HG02840 (cell line): ENCODE data around the gene SERPING1.

Experiments used
- ATAC-seq: cut with Tn5 transposase; IDR thresholded peaks from one replicate; pipeline ENCODE4 v1.9.1; 2021; ENCODE audit warnings: mild to moderate bottlenecking, moderate library complexity, moderate number of reproducible peaks; ENCODE audit not compliant: unreplicated experiment, low FRiP score

The SERPING1 gene

DNA sequence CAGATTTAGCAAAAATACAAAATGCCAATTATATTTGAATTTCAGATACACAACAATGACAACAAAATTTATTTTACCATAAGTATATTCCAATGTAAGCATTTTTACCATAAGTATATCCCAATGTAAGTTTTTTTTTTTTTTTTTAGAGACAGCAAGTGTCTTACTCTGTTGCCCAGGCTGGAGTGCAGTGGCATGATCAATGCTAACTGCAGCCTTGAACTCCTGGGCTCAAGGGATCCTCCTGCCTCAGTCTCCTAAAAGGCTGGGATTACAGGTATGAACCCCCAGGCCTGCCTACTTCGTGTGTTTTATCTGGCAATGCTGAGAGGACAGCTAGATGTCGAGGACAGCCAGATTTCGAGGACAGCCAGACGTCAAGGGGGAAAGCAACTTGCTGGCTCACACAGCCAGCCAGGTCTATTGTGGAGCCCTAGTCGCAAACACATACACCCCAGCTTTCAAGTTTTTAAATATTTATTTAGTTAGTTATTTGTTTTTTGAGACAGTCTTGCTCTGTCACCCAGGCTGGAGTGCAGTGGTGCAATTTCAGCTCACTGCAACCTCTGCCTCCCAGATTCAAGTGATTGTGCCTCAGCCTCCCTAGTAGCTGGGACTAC is 1.1 kb upstream of the SERPING1 start:
- no peak for ATAC-seq

DNA sequence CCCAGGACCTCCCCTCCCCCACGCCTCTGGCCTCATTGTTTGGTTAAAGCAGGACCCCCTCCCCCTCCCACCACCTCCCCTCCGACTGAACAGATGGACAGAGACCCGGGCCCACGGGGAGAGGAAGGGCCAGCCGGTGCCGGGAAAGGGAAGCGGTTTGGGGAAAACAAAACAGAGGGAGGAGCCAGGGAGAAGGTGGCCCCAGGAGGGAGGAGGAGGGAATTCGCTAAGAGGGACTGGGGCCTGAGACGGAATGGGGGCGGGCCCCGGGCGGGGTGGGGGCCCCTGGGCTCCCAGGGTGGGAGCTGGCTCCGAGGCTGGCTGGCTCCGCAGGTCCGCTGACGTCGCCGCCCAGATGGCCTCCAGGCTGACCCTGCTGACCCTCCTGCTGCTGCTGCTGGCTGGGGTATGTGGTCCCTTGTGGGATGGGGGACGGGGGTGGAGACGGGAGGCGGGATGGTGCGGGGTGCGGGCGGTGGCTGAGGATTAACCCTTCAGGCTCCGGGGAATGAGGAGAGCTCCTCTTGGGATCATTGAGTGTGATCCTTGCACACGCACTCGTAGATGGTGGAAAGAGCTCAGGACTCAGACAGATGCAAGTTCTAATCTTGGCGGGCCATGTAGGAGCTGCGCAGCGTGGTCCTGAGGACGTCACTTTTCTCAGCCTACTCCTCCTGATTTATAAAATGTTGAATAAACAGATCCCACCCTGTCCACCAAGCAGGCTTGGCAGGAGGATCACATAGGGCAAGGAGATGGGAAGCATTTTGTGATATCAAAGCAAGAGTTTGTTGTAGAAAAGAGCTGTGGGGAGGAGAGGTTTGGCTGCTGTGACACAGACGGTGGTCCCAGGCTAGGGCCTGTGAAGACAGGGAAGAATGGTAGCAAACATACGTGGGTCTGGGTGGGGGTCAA is 688 bp downstream of the SERPING1 start:
- ATAC-seq = no peak

DNA sequence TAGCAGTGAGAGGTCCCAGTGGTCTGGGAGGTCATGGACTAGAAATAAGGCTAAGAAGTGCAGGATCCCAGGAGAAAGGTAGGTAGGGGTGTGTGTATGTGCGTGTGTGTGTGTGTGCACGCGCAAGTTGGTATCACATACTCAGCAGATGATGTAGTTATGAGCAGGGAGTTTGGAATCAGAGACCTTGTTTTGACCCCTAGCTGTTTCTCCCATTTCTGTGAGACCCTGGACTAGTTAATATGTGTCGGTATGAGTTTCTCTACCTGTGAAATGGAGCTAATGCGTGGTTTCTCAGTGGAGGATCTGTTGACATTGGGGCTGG is 1.3 kb downstream of the SERPING1 start:
- ATAC-seq = no peak

DNA sequence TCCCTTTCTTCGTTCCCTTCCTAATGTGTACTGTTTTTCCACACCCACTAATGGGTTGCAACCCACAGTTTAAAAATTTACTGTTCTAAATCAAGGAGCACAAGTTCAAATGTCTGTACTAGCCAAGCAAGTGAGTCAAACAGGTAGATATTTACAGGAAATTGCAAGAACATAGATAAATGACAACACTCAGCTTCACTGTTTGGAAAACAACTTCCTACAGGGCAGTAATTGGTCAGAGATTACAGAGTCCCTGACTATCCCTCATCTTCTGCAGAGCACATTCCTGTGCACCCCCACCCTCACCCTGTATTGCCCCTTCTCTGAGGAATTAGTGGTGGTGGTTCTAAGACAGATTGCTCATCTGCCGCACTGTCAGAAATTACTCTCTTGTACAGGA is 1.9 kb downstream of the SERPING1 start:
- ATAC-seq = no peak

DNA sequence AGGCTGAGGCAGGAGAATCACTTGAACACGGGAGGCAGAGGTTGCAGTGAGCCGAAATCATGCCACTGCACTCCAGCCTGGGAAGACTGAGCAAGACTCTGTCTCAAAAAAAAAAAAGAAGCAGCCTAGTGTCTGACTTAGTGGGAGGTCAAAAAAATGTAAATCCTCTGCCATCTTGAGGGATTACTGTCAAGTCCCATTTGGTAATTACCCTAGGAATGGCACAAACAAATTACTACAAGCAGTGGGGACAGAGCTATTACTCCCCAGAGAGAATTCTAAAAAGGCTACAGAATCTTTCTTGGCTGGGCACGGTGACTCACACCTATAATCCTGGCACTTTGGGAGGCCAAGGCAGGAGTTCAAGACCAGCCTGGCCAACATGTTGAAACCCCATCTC is 3.8 kb downstream of the SERPING1 start:
- ATAC-seq = no peak

DNA sequence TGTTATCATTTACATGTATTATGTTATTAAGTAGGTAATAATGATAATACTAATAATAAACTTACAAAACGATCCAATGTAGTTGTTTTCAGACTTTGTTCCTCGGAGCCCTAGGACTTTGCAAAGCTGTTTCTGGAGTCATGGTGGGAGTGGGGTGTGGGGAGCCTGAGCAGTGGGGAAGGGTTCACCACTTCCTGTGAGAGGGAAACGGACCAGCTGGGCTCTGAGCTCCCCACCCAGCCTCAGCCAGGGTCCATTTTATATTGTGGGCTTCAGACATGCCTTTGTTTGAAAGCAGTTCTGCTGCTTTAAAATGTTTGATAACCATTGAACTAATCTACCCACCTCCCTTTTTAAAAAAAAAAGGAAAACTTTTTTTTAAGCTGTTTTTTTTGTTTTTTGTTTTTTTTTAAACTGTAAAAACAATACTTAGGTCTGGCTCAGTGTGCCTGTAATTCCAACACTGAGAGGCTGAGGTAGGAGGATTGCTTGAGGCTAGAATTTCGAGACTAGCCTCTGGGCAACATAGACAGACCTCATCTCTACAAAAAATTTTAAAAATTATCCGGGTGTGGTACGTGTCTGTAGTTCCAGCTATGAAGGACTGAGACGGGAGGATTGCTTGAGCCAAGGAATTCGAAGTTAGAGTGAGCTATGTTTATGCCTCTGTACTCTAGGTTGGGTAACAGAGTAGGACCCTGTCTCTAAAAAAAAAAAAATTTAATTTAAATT is 7.0 kb downstream of the SERPING1 start:
- ATAC-seq = no peak

DNA sequence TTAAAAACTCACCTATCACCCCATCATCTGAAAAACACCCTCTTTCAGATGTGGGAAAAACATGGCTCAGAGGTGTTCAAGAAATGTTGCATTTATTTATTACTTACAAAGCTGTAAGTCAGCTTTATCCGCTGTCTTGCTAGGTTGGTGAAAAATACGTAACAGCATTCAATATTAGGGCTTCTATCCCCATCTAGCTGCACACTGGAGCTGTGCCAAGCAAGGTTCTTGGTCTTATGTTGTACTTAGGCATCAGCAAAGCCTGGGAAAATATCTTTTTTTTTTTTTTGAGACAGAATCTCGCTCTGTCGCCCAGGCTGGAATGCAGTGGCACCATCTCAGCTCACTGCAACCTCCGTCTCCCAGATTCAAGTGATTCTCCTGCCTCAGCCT is 7.5 kb downstream of the SERPING1 start:
- no peak for ATAC-seq

DNA sequence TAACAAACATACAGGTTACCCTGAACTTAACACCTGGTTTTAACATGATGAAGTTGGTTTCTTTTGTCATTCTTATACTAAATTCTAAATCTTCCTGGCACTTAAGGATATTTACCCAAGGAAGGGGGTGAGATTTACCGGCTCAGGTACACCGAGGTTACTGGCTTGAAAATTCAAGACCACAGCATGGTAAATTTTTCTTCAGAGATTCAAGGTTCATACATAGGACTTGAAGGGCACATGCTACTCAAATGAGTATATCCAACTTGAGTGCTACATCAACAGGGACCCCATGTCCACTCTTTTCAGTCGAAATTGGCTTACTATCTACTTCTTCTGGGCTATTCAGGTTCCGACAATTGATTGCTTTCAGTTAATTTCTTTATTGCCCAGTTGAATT is 12.7 kb downstream of the SERPING1 start:
- ATAC-seq = no peak

DNA sequence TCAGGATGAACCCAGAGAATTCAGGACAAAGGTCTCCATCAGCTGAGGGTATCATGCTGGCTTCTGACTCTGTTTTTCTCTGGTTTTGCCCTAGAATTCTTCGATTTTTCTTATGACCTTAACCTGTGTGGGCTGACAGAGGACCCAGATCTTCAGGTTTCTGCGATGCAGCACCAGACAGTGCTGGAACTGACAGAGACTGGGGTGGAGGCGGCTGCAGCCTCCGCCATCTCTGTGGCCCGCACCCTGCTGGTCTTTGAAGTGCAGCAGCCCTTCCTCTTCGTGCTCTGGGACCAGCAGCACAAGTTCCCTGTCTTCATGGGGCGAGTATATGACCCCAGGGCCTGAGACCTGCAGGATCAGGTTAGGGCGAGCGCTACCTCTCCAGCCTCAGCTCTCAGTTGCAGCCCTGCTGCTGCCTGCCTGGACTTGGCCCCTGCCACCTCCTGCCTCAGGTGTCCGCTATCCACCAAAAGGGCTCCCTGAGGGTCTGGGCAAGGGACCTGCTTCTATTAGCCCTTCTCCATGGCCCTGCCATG is 16.8 kb downstream of the SERPING1 start:
- ATAC-seq = no peak

DNA sequence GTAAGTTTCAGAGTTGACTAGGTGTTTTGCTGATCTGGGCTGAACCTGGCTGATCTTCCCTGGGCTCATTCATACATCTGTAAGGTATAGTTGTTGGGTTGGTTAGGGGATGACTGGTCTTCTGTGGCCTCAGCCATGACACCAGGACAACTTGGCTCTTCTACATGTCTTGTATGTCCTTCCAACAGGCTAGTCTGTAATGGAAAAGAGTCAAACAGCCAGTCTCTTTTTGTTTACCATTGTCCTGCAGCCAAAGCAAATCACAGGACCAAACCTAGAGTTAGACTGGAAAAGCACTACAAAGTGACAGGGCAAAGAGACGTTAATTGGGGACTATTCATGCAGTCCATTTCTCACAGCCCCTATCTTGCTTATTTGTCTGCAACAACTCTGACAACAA is 17.8 kb downstream of the SERPING1 start:
- no peak for ATAC-seq

DNA sequence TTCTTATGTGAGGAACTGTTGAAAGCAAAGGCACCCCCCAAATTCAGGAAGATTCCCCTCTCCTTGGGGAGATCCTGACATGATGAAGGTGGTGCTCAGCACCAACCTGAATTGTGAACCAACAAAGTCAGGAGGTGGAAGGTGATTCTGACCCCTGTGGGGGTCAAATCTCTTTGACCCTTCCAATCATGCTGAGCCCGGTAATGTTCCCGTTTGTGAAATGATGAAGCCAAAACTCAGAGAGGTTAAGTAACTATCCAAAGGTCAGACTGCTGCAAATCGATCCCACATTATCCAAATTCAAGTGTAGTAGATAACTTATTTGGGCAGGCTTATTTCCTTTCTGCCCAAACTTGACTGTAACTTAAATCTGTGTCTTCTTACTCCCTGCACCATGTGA is 19.1 kb downstream of the SERPING1 start:
- no peak for ATAC-seq

DNA sequence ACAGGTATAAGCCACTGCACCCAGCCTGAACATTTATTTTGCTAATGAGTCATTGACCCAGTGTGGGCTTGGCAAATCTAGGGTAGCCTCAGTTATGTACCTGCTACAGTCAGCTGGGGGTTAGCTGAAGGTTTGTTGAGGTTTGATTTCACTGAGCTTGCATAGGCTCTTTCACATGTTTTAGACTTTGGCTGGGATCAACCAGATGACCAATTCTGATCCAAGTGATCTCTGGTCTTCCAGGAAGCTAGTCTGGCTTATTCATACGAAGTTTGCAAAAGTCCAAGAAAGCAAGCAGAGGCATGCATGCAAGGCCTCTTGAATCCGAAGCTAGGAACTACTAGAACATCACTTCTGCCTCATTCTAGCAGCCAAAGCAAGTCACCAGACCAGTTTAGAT is 21.0 kb downstream of the SERPING1 start:
- ATAC-seq = no peak

DNA sequence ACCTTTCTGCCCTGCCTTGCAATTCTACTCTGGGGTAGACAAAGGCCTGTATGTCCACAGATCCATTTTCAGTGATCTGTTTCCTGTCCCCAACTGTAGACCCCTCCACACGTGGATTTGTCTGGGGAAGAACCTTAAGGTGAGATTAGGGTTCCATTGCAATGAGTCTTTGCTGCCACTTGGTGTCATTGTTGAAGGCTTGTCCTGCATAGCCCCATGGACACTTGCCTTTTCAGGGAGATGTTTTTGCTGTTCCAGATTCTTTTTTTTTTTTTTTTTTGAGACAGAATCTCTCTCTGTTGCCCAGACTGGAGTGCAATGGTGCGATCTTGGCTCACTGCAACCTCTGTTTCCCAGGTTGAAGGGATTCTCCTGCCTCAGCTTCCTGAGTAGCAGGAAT is 21.8 kb downstream of the SERPING1 start:
- no peak for ATAC-seq

DNA sequence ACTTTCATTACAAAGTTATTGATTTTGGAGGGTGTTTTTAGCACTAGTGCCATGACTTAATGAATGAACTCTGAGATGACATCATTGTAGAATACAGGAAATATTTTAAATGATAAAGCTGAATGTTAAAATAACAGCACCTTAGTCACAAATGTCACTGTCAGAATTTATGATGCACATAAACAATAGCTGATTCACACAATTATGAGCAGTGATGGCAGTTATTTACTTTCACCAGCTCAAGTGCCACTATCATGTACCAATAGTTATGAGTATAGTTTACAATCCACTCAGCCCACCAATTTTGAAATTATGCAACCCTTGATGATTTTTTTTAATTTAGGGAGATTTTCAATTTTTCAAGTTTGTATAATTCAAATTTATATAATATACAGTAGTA is 23.0 kb downstream of the SERPING1 start:
- ATAC-seq = no peak

DNA sequence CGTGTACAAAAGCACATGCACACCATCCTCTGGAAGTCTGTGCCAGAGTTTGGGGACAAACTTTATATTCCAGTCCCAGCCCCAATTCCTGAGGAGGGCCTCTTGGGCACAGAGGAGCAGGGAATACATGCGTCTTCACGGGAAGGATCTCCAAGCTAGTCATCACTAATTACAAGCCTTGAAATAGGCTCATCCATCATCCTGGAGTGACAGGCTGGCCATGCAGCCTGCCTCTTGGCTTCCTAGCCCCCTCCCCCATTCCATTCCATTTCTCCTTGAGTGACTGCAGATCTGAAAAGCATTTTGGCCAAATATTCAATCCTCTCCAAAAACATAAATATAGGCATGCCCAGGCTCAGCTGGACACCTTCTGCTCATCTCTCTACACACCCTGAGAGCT is 24.8 kb downstream of the SERPING1 start:
- no peak for ATAC-seq

DNA sequence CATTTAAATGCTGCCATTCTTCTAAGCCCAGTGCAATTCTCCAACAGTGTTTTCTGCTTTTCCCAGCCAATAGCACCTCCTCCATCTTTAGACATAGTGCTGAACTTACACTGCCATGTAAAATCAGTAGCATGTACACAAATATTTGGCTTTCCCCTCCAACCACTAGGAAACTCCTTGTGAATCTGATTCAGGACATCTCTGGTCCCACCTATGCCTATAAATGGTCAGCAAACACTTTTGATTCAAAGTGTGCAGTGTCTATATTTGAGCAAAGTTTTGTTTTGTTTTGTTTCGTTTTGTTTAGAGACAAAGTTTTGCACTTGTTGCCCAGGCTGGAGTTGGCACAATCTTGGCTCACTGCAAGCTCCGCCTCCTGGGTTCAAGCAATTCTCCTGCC is 27.4 kb downstream of the SERPING1 start:
- ATAC-seq = no peak

DNA sequence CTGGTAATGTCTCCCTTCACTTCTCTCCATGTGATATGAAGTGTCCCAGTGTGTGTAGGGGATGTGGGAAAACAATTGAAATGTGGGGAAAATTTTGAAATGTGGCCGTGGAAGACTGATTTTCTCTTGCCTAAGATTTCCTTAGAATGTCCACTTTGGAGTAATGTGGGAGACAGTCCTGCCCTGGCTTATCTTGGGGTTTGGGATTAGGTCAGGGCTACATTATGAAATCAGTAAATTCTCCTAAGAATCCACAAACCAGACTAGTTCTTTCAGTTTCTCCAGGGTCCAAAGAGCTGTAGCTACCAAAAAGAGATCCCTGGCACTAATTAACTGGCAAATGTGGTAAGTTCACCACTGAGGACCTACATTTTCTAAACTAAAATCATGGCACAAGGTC is 29.4 kb downstream of the SERPING1 start:
- no peak for ATAC-seq

DNA sequence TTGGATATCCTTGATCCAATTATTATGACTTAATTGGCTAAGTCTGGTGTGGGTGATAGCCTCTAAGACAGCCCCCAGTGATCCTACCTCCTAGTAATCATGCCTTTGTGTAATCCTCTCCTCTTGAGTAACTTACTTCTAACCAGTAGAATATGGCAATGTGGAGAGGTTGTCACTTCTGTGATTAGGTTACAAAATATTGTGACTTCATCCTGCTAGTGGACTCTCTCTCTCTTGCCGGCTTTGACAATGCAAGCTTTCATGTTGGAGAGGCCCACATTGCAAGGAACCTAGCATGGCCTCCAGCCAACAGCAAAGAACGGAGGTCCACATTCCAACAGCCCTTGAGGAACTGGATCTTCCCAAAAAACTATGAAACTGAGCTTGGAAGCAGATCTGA is 32.7 kb downstream of the SERPING1 start:
- ATAC-seq = no peak

DNA sequence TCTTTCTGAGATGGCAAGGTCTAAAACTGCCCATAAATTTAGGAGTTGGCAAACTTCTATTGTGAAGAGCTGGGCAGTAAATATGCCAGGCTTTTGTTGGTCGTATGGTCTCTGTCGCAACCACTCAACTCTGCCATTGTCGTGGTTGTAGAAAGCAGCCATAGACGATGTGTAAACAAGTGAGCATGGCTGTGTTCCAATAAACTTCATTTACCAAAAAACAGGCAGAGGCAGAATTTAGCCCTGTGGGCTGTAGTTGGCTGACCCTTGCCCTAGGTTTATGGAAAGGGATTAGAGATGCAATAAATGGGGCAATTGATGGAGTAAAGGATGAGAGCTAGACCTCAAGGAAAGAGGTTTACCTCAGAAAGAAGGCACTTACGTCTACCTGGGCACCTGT is 34.6 kb downstream of the SERPING1 start:
- ATAC-seq = no peak

DNA sequence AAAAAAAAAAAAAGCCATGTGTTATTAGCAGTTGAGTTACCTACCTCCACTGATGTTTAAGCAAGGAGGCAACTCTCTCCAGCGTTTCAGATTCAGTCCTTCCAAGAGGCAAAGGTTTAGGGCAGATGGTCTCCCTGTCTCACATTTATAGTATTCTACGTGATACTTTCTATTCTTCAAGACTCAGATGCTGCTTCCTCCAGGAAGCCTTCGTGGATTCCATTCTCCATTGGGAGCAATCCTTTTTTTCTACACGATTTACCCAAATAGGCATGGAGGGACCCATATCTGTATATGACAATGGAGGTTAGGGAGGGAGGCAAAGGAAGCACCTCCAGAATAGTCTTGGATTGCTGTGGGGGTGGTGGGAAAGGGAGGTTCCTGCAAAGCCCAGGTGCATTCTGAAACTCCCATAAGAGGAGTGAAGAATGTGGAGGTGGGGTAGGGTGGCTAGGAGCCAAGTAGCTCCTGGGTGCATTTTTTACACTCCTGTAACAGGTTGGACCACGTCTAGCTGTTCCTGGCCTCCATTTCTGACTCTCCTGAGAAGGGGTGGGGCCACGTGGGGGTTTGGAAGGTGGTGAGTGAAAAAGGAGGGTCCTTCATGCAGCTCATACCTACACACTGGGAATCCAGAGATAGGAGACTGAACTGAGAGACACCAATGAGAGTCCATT is 36.0 kb downstream of the SERPING1 start:
- no peak for ATAC-seq

DNA sequence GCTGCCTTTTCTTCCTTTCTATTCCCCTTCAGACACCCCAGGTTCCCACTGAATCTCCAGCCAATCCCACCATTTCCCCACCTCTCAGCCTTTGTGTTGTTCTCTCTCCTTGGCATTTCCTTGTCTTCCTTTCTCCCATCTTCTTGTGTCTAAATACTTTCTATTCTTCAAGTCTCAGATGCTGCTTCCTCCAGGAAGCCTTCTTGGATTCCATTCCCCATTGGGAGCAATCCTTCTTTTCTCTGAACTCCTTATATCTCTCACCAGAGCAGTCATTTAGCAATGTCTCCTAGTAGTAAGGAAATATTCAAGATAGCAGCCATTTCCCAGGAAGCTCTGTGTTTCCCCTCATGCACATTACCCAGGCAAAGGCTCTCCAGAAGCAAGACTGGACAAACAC is 36.8 kb downstream of the SERPING1 start:
- ATAC-seq = no peak
